ENCODE results near the gene ZYG11B. TPM values are rescaled to one million over a fixed set of nuclear protein-coding genes. Genes with fewer than 3 reads are reported as not detected.

ZYG11B gene
- total and polyA plus RNA-seq, 9 of the 15 experiments (the other 6 are each of a cell fraction or from before 2014, with no cell fraction given): 4.9 to 22.2 (median 12.2) TPM

DNA sequence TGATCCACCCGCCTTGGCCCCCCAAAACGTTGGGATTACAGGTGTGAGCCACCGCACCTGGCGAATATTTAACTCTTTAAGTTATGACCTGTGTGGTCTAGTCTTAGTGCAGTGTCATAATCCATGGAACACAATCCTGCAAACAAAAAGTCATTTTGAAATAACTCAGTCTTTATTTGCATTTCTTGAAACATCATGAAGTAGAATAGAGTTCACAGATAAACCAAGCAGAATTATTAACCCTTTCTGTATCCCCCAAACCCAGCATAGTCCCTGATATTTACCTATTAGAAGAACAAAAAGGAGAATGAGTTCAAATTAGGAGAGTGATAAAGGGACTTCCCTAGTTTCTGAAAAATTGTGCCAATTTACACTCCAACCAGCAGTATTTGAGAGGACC, 19.9 kb downstream of the ZYG11B start:
- no peak for FAIRE-seq
- Histone ChIP-seq H2AFZ (ENCODE audit: low read depth, low read length) (no peak overlapping the region), H3K4me2 (ENCODE audit: insufficient read depth, low read length) (no peak overlapping the region), H4K20me1 (replicated peaks; ENCODE audit: control insufficient read depth, insufficient read depth, low read length) (no peaks in the 10 kb centered on the region), H3K9me3 (replicated peaks; ENCODE audit: control insufficient read depth, insufficient read depth, low read depth, low read length) (no peaks in the 10 kb centered on the region), H3K27me3 (ENCODE audit: control insufficient read depth in 2 of 2, insufficient read depth in 2 of 2, low read length in 2 of 2) (no peaks in the 10 kb centered on the region), H3K36me3 (ENCODE audit: control insufficient read depth, insufficient read depth, low read length) (no peaks in the 10 kb centered on the region), H3K9ac (ENCODE audit: insufficient read depth in 1 of 2, low read depth in 2 of 2, low read length in 2 of 2) (no peak overlapping the region), H3K79me2 (ENCODE audit: control insufficient read depth, insufficient read depth, low read length) (peaks cover 16% of the 10 kb centered on the region; the same call in 2 of the 3 replicates), H3K9me1 (ENCODE audit: control insufficient read depth, insufficient read depth, low read length) (no peaks in the 10 kb centered on the region), H3K27ac (ENCODE audit: extremely low read depth, low read depth, low read length) (no peak overlapping the region), H3K4me1 (replicated peaks in 1 of 2; ENCODE audit: control insufficient read depth in 2 of 2, insufficient read depth in 2 of 2, low read length in 2 of 2) (peaks cover 2 to 3% of the 10 kb centered on the region in 2 experiments; a peak in 2 of 5 replicates), H3K4me3 (no peak overlapping the region)
- in situ Hi-C loops (cut with MboI): no loop called here
- no peak for DNase-seq (ENCODE audit: extremely low read depth in 1 of 4, low spot score in 3 of 4)
- WGBS (ENCODE audit: insufficient coverage, low coverage, missing lambda C conversion rate): 60% methylated on average over 4 of the region's 4 CpGs
- intact Hi-C loops (cut with micrococcal nuclease): no loop called here
- POLR2A ChIA-PET: interaction anchor here (0.7 kb wide), 1 partner anchor 1955 kb away, joined by 3 read pairs; no protein-coding TSS in a partner anchor
- TF ChIP-seq, protein P1, sequence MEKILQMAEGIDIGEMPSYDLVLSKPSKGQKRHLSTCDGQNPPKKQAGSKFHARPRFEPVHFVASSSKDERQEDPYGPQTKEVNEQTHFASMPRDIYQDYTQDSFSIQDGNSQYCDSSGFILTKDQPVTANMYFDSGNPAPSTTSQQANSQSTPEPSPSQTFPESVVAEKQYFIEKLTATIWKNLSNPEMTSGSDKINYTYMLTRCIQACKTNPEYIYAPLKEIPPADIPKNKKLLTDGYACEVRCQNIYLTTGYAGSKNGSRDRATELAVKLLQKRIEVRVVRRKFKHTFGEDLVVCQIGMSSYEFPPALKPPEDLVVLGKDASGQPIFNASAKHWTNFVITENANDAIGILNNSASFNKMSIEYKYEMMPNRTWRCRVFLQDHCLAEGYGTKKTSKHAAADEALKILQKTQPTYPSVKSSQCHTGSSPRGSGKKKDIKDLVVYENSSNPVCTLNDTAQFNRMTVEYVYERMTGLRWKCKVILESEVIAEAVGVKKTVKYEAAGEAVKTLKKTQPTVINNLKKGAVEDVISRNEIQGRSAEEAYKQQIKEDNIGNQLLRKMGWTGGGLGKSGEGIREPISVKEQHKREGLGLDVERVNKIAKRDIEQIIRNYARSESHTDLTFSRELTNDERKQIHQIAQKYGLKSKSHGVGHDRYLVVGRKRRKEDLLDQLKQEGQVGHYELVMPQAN (IDR thresholded peaks at IDR 0.05; ENCODE audit: borderline replicate concordance): no peak
- TF ChIP-seq FOSL1 (tag; conservative IDR thresholded peaks at IDR 0.05) (no peak), MYNN (IDR thresholded peaks at IDR 0.05) (no peak), MYNN (CRISPR knock-in tag; IDR thresholded peaks at IDR 0.05) (no peak), NR1H2 (CRISPR knock-in tag; IDR thresholded peaks at IDR 0.05) (no peak), NONO (IDR thresholded peaks at IDR 0.05; ENCODE audit: low read depth in 2 of 2, low read length in 1 of 2) (no peak), ZNF146 (CRISPR knock-in tag; IDR thresholded peaks at IDR 0.05; ENCODE audit: unreplicated experiment) (no peak), SMARCB1 (IDR thresholded peaks at IDR 0.05; ENCODE audit: insufficient read length, low read depth) (no peak), KDM5B (IDR thresholded peaks at IDR 0.05; ENCODE audit: insufficient replicate concordance, low read depth, low read length) (no peak), FOXA3 (CRISPR knock-in tag; conservative IDR thresholded peaks at IDR 0.05 in 1 of 2, IDR thresholded peaks at IDR 0.05 in 1 of 2) (no peak), HDAC8 (tag; IDR thresholded peaks at IDR 0.05) (no peak), FOXJ3 (CRISPR knock-in tag; IDR thresholded peaks at IDR 0.05) (no peak)
- TF ChIP-seq, protein P2, sequence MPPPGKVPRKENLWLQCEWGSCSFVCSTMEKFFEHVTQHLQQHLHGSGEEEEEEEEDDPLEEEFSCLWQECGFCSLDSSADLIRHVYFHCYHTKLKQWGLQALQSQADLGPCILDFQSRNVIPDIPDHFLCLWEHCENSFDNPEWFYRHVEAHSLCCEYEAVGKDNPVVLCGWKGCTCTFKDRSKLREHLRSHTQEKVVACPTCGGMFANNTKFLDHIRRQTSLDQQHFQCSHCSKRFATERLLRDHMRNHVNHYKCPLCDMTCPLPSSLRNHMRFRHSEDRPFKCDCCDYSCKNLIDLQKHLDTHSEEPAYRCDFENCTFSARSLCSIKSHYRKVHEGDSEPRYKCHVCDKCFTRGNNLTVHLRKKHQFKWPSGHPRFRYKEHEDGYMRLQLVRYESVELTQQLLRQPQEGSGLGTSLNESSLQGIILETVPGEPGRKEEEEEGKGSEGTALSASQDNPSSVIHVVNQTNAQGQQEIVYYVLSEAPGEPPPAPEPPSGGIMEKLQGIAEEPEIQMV (tag; conservative IDR thresholded peaks at IDR 0.05; ENCODE audit: low read depth): no peak
- no TSS peak for BruUV-seq (replicated peaks)
- no peak for ATAC-seq
- CTCF ChIA-PET (ENCODE audit: low intra/inter-chr PET ratio): interaction anchor here (1.0 kb wide), 1 partner anchor 45 kb away, joined by 3 read pairs; no protein-coding TSS in a partner anchor

Measured in K562 (cell line).